Endodermal cell (in vitro differentiated cells): ENCODE data around the gene EPHB1. TPM values are rescaled to one million over a fixed set of nuclear protein-coding genes. Genes with fewer than 3 reads are reported as not detected.
A peak's percentile ranks its signal among the peaks of the same experiment; 100 is the strongest.

ENCODE experiments used
- DNase-seq: peaks from one replicate; pipeline ENCODE4 v3.0.0-alpha.2; 2017
- H3K27ac ChIP-seq: 2 replicates; pipeline ENCODE4 v1.5.1; 2013; ENCODE audit warnings: mild to moderate bottlenecking, low read depth, low read length, moderate library complexity
- H3K27me3 ChIP-seq: 2 replicates; pipeline ENCODE4 v1.6.1; 2013; ENCODE audit warnings: mild to moderate bottlenecking, low read length, moderate library complexity; ENCODE audit not compliant: insufficient read depth, control insufficient read depth, poor library complexity, severe bottlenecking
- H3K36me3 ChIP-seq: 2 replicates; pipeline ENCODE4 v1.7.0; 2013; ENCODE audit warnings: mild to moderate bottlenecking, low read length, moderate library complexity; ENCODE audit not compliant: control insufficient read depth, insufficient read depth
- H3K4me1 ChIP-seq: one replicate; pipeline ENCODE4 v1.7.0; 2013; ENCODE audit warnings: low read length; ENCODE audit not compliant: control insufficient read depth, insufficient read depth
- H3K4me3 ChIP-seq: 2 replicates; pipeline ENCODE4 v1.5.1; 2013; ENCODE audit warnings: mild to moderate bottlenecking, low read length, moderate library complexity
- H3K9ac ChIP-seq: 2 replicates; pipeline ENCODE4 v1.6.1; 2013; ENCODE audit warnings: mild to moderate bottlenecking, low read length, moderate library complexity; ENCODE audit not compliant: poor library complexity, severe bottlenecking; ENCODE audit errors: extremely low read depth
- H3K9me3 ChIP-seq: 2 replicates; pipeline ENCODE4 v1.6.1; 2013; ENCODE audit warnings: mild to moderate bottlenecking, low read length, moderate library complexity; ENCODE audit not compliant: control insufficient read depth
- H3K27ac Mint-ChIP-seq: 2 replicates; pipeline ENCODE4 v1.8.0; 2020; ENCODE audit warnings: mixed read lengths
- H3K27me3 Mint-ChIP-seq: 2 replicates; pipeline ENCODE4 v1.8.0; 2021; ENCODE audit warnings: mild to moderate bottlenecking, mixed read lengths; ENCODE audit not compliant: insufficient read depth
- H3K36me3 Mint-ChIP-seq: 2 replicates; pipeline ENCODE4 v1.8.0; 2020; ENCODE audit warnings: low read depth, mixed read lengths
- H3K4me1 Mint-ChIP-seq: 2 replicates; pipeline ENCODE4 v1.8.0; 2020; ENCODE audit warnings: mixed read lengths
- H3K4me3 Mint-ChIP-seq: 2 replicates; pipeline ENCODE4 v1.8.0; 2020; ENCODE audit warnings: mild to moderate bottlenecking, moderate library complexity, mixed read lengths
- H3K9me3 Mint-ChIP-seq: 2 replicates; pipeline ENCODE4 v1.8.0; 2020; ENCODE audit warnings: mild to moderate bottlenecking, mixed read lengths
- CTCF ChIP-seq: fragments of 200-600 bp; sonication (generic); conservative IDR thresholded peaks from 2 replicates; pipeline ENCODE4 v1.5.0; 2021; ENCODE audit warnings: antibody characterized with exemption, mild to moderate bottlenecking
- WGBS, 2 experiments: methylation state at CpG; one replicate each; pipeline versions ENCODE4 v1.1.5 to v1.1.7; 2013; ENCODE audit warnings: missing lambda C conversion rate in 2 of 2, mixed read lengths in 1 of 2; ENCODE audit not compliant: insufficient coverage in 1 of 2, insufficient read length in 1 of 2; 5-methylcytosine and 5-hydroxymethylcytosine counted together
- total RNA-seq, 2 donors: library from RNA; stranded (reverse); fragmentation: NEBNext Ultra II Directional in 1 of 2; extraction: Animal tissue kit (Norgen Biotek cat#: 25700) in 1 of 2; gene quantifications; 2 replicates in 1 of 2; 3 replicates in 1 of 2; pipeline ENCODE4 v1.2.1, GENCODE V29; 2021

Gene EPHB1
- total RNA-seq, 2 donors from 2014 or later, result 2.9 to 3.6 TPM

- H3K9me3 Mint-ChIP-seq, result no peaks in the 10 kb centered on the region
- no peak overlapping the region for H3K4me3 Mint-ChIP-seq
- Histone ChIP-seq H3K9ac (no peak overlapping the region), H3K9me3 (no peaks in the 10 kb centered on the region), H3K4me3 (no peak overlapping the region), H3K27ac (no peak overlapping the region), H3K27me3 (peaks cover 21% of the 10 kb centered on the region), H3K36me3 (no peaks in the 10 kb centered on the region), H3K4me1 (no peaks in the 10 kb centered on the region)
- no peak for DNase-seq
- 75 to 91% methylated on average over 1 to 2 of the region's 2 CpGs for WGBS, 2 experiments
- TF ChIP-seq CTCF, result no peak
- no peaks in the 10 kb centered on the region for H3K4me1 Mint-ChIP-seq
- H3K36me3 Mint-ChIP-seq, result no peaks in the 10 kb centered on the region
- H3K27me3 Mint-ChIP-seq, result peaks cover 7% of the 10 kb centered on the region
- no peak overlapping the region for H3K27ac Mint-ChIP-seq
These were observed 323.7 kb downstream of the EPHB1 start for GRCh38 chr3:135118792-135119191.

DNA sequence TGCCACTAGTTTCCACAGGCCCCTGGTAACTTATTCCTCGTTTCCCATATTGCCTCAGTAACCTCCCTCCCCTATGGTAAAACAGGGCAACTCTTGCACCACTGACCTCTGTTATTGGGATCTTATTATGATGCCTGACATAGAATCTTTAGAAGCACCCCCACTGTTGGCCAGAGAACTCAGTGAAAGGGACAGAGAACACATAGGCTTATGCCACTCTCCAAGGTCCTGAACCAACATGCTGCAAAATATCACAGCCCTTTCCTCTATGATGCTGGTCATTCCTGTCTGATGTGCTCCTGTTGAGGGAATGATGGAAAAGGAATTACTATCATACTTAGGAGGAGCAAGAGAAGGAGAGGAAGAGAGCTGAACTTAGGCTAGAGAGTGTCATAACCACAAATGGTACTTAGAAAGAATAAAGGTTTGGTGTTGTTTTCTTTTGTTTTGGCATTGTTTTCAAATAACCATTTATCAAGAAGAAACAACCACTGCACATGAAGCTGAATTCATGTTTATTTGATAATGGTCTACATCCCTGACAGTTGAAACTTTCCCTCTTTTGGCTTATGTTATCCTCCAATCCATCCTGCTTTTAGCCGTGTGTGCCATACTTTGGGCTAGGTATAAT lies 330.2 kb downstream of the EPHB1 start:
- 93 to 94% methylated on average over 2 of the region's 2 CpGs for WGBS, 2 experiments
- H3K27me3 Mint-ChIP-seq, result peaks cover 9% of the 10 kb centered on the region
- H3K4me3 ChIP-seq, result no peak overlapping the region
- no peaks in the 10 kb centered on the region for H3K9me3 ChIP-seq
- no peak overlapping the region for H3K27ac ChIP-seq
- no peak overlapping the region for H3K4me3 Mint-ChIP-seq
- no peaks in the 10 kb centered on the region for H3K36me3 ChIP-seq
- no peaks in the 10 kb centered on the region for H3K4me1 Mint-ChIP-seq
- H3K27ac Mint-ChIP-seq, result no peak overlapping the region
- no peaks in the 10 kb centered on the region for H3K9me3 Mint-ChIP-seq
- H3K4me1 ChIP-seq, result no peaks in the 10 kb centered on the region
- H3K9ac ChIP-seq, result no peak overlapping the region
- no peak for TF ChIP-seq CTCF
- no peaks in the 10 kb centered on the region for H3K36me3 Mint-ChIP-seq
- peaks cover 51% of the 10 kb centered on the region for H3K27me3 ChIP-seq
- peak; percentile 75 for DNase-seq

GRCh38 chr3:135127946-135128470 lies 332.9 kb downstream of the EPHB1 start:
- H3K9me3 ChIP-seq, result no peaks in the 10 kb centered on the region
- no peak overlapping the region for H3K27ac ChIP-seq
- H3K9me3 Mint-ChIP-seq, result no peaks in the 10 kb centered on the region
- DNase-seq, result no peak
- no peaks in the 10 kb centered on the region for H3K36me3 ChIP-seq
- WGBS, 2 experiments, result 65 to 89% methylated on average over 4 to 5 of the region's 5 CpGs
- no peak overlapping the region for H3K9ac ChIP-seq
- peaks cover 7% of the 10 kb centered on the region for H3K27me3 Mint-ChIP-seq
- no peak overlapping the region for H3K4me3 ChIP-seq
- H3K4me3 Mint-ChIP-seq, result no peak overlapping the region
- no peaks in the 10 kb centered on the region for H3K36me3 Mint-ChIP-seq
- no peak overlapping the region for H3K27ac Mint-ChIP-seq
- no peaks in the 10 kb centered on the region for H3K4me1 ChIP-seq
- H3K4me1 Mint-ChIP-seq, result no peaks in the 10 kb centered on the region
- peaks cover 37% of the 10 kb centered on the region for H3K27me3 ChIP-seq
- TF ChIP-seq CTCF, result no peak
